HG02623 (cell line): ENCODE results near the gene DUS3L.

Source experiments
- ATAC-seq: cut with Tn5 transposase; IDR thresholded peaks from one replicate; pipeline ENCODE4 v1.9.1; 2021; ENCODE audit warnings: moderate library complexity; ENCODE audit not compliant: unreplicated experiment

Gene DUS3L

GRCh38 chr19:5823579-5824281 lies 32.8 kb upstream of the DUS3L start:
- ATAC-seq = no peak

- no peak for ATAC-seq
Measured at GRCh38 chr19:5822181-5822844, 31.4 kb upstream of the DUS3L start.

- ATAC-seq = no peak
Measured at GRCh38 chr19:5821521-5822180, 30.7 kb upstream of the DUS3L start.

GRCh38 chr19:5820785-5821184 lies 29.8 kb upstream of the DUS3L start:
- no peak for ATAC-seq

GRCh38 chr19:5818594-5818993 lies 27.6 kb upstream of the DUS3L start:
- no peak for ATAC-seq

GRCh38 chr19:5817218-5817617 lies 26.3 kb upstream of the DUS3L start:
- ATAC-seq = no peak

- no peak for ATAC-seq
Measured at GRCh38 chr19:5814852-5815246, 23.9 kb upstream of the DUS3L start.

- ATAC-seq = no peak
Measured at GRCh38 chr19:5814123-5814851, 23.3 kb upstream of the DUS3L start.

GRCh38 chr19:5811117-5811516 lies 20.2 kb upstream of the DUS3L start:
- ATAC-seq = no peak

GRCh38 chr19:5809469-5809868 lies 18.5 kb upstream of the DUS3L start:
- no peak for ATAC-seq

GRCh38 chr19:5809053-5809452 lies 18.1 kb upstream of the DUS3L start:
- no peak for ATAC-seq

- no peak for ATAC-seq
Measured at GRCh38 chr19:5808120-5808816, 17.3 kb upstream of the DUS3L start.

- no peak for ATAC-seq
Measured at GRCh38 chr19:5806905-5807304, 15.9 kb upstream of the DUS3L start.

GRCh38 chr19:5806133-5806489 lies 15.1 kb upstream of the DUS3L start:
- ATAC-seq = no peak

- ATAC-seq = no peak
Measured at GRCh38 chr19:5805462-5806132, 14.6 kb upstream of the DUS3L start.

- no peak for ATAC-seq
Measured at GRCh38 chr19:5804516-5805461, 13.8 kb upstream of the DUS3L start, which contains the start of gene NRTN. NRTN (plus strand) TSS chr19:5805067; CDS start chr19:5824166, 19,099 bp downstream.

- ATAC-seq = peak; percentile 60
Measured at GRCh38 chr19:5803752-5804515, 13.0 kb upstream of the DUS3L start.

GRCh38 chr19:5803441-5803751 lies 12.4 kb upstream of the DUS3L start:
- no peak for ATAC-seq
